GM21526 (cell line): ENCODE measurements around the gene LUM.

Source experiments
- ATAC-seq: cut with Tn5 transposase; IDR thresholded peaks from one replicate; pipeline ENCODE4 v1.9.1; 2021; ENCODE audit warnings: moderate library complexity; ENCODE audit not compliant: unreplicated experiment, low FRiP score

The LUM gene

DNA sequence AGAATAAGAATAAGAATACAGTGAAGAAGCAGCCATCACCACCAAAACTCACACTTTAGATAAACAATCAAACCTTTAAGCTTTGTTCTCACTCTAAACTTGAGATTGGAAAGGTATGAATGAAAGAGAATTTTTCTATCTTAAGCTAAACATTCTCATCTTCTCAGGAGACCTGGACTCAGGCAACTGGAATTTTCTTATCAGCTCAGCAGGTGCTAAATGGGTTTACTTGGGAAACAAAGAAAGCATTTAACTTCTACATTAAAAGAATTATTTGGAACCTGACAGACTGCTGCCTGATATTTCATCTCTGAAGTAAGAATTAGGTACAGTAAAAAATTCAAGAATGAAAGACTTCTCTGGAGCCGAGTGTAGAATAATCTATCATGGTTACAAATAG is 32.8 kb downstream of the LUM start:
- no peak for ATAC-seq

DNA sequence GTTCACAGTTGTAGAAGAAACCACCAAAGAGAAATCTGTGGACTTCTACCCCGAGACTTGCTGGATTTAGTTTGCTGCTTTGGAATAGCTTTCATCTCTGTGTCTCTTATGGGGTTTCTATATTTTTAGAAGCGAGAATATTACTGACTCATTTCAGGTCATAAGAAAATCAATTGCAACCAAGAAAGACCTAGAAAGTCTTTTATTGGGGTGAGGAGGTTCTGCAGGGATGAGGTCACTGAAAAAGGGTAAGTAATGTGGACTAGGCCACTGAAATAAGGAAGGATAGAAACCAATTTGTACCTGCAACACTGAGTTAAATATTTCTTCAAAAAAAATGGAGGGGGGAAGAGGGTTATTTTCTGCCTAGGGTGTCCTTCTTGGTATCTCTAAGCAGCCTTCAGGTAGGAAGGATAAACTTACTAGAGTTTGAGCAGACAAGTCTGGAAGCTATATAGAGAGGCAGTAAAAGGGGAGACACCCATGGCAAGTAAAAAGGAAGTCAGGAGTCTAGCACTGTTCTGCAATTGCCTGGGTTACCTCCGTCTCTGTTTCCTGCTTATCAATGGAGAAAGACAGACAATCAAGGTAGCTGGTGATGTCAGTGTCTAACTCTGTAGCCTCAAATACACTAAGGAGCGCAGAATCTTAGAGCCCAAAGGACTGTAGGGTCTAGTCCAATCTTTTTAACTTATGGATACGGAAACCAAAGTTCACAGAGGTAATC is 33.9 kb downstream of the LUM start:
- no peak for ATAC-seq

DNA sequence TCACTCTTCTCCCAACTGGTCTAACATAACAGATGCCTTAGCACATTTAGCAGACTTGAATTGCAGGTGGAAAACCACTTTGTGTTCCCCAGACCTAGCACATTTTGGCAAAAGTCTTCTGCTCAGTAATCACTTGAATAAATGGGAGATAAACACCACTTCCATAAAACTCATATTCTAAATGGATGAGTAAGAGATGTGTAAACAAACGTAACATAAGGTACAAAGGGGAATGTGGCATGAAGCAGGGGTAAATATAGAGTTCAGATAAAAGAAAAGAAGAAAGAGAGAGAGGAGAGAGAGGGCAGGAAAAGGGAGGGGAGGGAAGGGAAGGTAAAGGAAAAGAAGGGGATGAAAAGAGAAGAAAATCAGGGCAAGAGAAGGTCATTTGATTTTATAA is 36.4 kb downstream of the LUM start:
- no peak for ATAC-seq

DNA sequence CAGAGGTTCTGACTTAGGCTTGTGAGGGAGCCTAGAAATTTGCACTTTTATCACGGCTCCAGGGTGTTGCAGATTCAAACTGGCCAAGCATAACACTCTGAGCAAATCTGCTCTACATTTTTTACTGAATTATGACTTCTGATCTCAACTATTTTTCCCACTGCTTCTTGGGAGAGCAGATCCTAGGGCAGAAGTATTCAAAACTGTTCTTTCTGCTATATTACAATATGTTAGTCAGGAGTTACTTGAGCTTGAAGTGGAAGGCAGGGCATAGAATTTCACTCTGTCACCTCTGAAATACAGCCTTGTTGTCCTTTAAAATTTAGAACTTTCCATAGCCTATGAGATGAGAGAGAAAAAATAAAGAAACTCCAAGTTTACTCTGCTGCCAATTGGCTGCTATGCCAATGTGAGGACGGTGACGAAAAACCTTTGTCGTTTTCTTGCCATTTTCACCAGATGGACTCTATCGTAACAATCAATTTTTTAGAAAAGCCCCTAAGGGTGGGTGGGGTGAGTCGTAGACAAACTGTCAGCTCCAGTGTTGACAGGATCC is 37.1 kb downstream of the LUM start:
- ATAC-seq: no peak

DNA sequence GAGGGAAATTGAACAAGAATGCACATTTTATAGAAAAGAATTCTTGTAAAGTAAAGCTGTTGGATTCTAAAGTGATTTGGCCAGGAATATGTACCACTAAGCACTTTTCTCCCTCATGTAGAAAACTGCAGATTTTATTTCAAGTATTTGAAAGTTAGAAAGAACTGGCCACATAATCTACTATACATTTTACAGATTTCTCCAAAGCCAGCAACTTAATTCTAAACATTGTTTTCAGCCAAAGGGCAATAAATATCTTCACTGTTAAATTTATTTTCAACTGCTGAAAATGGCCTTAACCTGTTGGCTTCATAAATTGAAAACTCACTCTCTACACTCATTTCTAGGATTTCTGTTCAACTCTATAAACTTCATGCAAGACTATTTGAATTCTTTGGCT is 37.9 kb downstream of the LUM start:
- ATAC-seq: no peak

DNA sequence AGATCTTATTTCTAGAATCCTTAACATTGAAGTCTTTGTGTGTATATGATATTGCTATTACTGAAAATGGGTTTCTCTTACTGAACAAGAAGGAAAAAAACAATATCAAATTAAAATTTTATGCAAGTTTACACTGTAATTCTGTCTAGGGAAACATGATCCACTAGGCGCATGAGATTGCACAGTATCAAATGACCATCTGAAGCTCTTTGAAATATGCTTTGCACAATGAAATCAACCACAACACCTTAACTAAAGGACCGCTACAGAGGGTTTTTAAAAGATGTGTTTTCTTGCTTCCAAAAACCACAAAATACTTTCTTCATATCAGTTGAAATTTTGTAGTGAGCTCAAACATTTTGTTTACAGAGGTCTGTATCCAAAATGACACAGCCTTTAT is 38.4 kb downstream of the LUM start:
- ATAC-seq: no peak

DNA sequence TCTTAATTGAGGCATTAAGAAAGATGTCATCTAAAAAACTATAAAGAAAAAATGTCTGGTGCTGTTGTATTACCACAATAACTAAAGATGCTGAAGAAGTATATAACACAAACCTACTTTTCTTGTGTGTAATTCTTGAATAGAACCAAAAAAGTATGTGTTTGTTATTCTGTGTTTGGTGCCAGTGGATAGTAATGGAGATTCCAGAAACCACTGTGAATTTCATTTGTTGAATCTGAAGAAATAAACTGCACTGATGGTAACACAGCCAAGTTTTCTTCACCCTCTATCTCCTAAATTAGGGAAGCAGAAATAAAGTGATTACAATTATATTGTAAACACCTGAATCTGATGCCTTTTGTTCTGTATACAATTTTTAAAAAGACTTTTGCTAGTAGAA is 40.4 kb downstream of the LUM start:
- no peak for ATAC-seq

DNA sequence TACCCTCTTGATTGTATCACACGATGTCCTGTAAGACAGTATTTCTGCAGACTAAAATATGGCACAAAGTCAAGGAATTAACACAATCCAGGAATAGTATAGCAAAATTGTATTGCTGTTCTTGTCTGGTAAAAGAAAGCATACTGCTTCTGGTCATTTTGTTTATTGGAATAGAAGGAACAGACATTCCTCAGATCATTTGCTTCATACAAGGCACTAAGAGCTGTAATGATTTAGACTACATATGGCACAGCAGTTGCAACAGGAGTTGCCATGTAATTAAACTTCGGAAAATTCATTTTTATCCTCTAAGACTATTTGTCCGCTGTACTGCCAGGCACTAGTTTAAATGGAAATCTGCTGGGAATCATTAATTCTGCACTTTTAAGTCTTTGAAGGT is 45.9 kb downstream of the LUM start:
- ATAC-seq: no peak

DNA sequence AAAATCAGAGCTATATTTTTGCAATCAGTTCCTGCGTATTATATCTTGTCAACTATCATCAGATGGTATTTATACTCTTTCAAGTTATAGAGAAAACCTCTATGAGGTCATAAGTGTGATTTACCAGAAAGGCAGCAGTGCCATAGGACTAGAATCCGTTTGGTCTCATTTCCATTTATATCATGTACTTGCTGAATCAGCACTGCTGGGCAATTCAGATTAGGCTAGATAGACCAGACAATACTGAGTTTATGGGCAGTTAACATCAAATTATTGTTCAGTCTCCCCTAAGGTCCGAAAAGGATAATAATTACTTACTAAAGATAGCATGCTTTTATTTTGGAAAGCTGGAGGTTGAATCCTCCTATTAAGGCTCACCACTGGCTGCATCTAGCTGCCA is 46.7 kb downstream of the LUM start:
- no peak for ATAC-seq

DNA sequence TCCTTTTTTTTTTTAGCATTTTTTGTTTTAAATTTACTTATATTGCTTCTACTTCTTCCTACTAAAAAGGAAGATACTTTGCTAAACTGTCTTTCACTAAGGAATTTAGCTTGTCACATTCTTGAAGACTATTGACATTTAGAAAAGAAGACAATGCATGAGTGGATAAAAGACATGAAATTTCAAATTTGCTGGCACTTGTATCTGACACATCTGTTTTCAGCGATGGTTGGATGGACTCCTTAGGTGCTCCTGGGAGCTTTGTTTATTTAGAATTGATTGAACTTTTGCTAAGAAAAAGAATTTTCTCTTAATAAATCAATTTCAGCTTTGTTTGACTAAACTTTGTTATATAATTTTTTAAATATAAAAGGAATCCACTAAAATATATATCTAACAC is 50.2 kb downstream of the LUM start:
- no peak for ATAC-seq

DNA sequence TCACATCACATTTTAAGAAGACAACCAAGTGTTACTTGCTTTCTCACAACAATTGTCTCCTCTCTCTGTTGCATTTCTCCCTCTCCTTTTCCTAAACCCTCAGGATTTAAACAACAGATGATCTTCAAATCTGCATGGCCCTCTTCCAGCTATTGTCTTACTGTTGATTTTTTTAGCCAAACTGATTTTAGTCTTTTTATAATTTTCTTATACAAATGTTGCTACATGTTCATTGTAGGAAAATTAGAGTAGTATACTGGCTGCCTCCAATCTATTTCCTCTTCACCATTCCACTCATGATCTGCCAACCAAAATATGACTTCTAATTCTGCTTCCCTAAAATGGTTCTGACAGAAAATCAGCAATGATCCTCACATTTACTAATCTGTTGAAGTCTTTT is 52.1 kb downstream of the LUM start:
- no peak for ATAC-seq

DNA sequence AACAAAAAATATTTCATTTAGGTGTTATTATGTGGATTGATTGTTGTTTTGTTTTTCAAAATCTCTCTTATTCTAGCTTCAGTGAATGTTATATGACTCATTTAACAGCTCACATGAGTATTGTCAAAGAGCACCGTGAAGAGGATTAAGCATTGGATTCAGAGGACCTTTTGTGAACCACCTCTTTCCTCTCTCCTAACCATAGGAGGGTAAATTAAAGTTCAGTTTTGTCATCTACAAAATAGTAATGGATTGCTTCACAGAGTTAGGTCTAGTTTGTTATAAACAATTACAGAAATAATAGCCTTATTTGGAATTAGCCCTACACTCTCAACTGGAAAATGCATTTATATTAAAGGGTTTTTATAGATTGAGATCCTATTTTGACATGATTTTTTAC is 52.5 kb downstream of the LUM start:
- no peak for ATAC-seq

DNA sequence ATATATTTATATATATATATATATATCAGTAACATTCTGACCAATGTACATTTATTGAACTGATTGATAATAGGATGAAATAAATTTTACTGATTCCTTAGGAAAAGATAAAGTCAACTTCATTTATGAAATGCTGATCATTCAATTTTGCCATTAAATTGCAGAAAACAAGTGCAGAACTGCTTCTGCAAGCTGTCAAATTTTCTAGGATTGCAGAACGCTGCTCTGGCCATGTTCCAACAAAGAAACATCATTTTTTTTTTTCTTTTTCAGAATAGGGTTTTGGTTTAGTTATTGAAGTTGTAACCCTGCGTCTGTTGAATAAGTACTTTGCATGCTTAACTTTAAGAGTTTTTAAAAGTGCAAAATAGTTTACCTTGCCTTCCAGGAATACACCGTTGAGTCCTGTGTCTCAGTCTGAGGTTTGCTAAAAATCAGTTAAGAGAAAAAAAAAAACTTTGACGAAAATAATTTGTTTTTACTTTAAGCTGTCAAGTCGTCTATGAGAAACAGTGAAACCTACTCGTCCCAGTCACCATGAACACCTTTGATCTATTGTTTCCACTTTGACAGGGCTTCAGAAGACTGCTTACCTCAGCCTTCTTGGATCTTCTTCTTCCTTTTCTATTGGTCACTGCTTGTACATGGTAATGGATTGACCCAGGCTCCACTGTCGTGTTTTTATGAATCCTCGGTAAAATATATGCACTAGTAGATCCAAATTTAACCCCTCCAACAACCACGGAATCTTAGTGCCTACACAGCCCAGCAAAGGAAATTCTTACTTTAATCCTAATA is 53.7 kb downstream of the LUM start, which contains the start of gene KERA:
Gene KERA, minus strand, starts transcription at position 657 of the 798 bp plus-strand sequence. CDS start 1,743 bp downstream, outside the sequence.
- no peak for ATAC-seq

DNA sequence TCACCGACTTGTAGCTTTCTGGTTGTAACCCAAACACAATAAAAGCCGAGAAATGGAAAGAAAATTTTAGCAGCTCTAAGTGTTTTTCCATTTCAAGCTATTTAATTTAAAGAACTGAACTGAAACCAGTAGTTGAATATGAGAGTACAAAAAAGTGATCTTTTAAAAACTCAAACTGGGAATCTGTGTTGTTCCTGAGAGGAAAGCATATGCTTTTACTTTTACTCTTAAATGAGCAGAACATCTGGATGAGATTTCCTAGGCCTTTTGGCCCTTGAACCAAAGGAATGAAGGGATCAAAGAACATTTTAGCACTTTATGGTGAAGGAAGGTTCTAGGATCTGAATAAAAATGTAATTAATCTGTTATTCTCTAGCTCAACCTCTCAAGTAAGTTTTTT is 54.8 kb downstream of the LUM start:
- no peak for ATAC-seq

DNA sequence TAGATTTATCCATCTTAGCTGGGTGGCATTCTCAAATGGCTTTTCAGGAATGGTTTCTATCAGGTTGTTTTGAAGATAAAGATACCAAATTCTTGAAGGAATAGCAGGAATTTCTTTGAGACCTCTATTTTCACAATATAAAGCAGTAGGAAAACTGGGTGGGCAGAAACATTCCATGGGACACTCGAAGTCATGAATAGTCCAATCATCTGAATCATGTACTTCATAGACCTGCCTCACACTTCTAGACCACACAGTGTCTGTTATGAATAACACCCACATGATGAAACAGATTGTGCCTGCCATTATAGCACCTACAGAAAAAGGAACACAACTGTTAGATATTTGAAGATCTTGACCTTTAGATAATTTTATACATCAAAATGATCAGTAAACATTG is 55.3 kb downstream of the LUM start:
- no peak for ATAC-seq

DNA sequence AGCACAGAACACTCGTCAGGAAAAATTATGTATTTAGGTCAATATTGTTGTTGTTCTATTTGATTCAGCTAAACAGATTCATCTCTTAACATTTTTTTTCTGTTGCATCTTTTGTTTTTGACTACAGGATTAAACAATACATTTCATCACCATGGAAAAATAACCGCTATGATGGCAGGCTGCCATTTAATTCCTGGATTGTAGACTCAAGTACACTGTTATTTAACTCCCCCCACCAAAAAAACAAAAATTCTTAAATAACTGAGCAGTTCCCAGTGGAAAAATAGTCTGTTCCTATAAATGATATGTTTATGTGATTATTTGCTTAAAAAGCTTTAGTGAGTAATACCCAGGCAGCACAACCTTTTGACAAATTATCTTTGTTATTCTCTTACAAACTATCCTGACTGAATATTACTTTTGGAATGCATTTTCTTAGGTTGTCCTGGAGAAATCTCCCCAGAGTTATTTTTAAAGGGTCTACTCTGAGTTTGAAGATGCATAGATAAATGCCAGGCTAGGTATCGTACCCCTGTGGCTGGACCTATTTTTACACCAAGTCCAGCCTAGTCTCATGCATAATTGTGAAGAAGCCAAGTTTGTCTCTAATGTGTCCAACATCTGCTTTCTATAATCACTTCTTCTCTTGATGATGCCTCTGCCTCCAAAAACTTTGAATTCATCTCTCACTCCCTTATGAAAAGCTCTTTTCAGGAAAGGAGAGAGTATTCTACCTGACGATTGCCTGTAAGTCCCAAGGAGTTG is 57.2 kb downstream of the LUM start:
- no peak for ATAC-seq
